ENCODE results near the gene ATP6V0C. TPM values are rescaled to one million over a fixed set of nuclear protein-coding genes. Genes with fewer than 3 reads are reported as not detected.

ATP6V0C gene
- total RNA-seq, 1 donor from 2014 or later: 311 TPM

DNA sequence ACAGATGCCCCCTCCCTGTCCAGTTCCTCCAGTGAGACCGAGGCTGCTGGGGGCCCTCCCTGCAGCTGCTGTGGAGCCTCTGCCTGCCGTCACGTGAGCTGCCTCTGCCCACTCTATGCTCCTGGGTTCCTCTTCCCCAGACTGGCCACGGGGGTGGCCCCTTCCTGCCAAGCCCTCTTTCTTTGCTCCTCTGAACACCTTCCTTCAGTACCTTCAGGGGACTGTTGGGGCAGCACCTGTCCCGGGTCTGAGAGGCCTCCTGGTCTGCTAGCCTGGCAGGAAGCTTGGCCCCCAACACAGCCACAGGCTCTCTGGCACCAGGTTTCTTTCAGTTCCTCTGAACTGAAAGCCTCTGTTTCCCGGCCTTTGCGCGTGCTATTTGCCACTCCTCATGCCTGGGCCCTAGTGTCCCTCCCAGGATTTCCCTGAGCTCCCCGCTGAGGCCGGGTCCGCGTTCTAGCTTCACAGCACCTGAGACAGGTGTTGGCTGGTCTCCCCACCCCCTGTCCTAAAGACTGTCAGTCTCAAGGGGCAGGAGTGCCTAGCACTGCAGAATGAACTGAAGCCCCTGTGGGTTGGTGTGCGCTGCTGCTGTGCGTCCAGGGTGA is 6.6 kb upstream of the ATP6V0C start:
- DNase-seq (ENCODE audit: low read depth) (no peak), FAIRE-seq (no peak)
- Histone ChIP-seq H2AFZ (ENCODE audit: low read depth, low read length) (no peak overlapping the region), H3K27me3 (ENCODE audit: insufficient read depth, low read length) (no peaks in the 10 kb centered on the region), H3K27ac (ENCODE audit: low read depth, low read length) (no peak overlapping the region), H3K4me2 (ENCODE audit: low read length) (no peak overlapping the region), H3K9me3 (ENCODE audit: insufficient read depth, low read depth, low read length) (no peaks in the 10 kb centered on the region), H3K79me2 (ENCODE audit: insufficient read depth, low read length) (no peaks in the 10 kb centered on the region), H3K4me3 (ENCODE audit: insufficient read depth, low read depth, low read length) (no peak overlapping the region), H3K9ac (ENCODE audit: low read length) (no peak overlapping the region), H3K36me3 (ENCODE audit: insufficient read depth, low read length) (no peaks in the 10 kb centered on the region), H4K20me1 (ENCODE audit: insufficient read depth, low read length) (peaks cover 7% of the 10 kb centered on the region), H3K4me1 (ENCODE audit: insufficient read depth, low read length) (peaks cover 20% of the 10 kb centered on the region)
- peaks cover 1% of the 10 kb centered on the region for H3K27me3 Mint-ChIP-seq (ENCODE audit: low read depth, unreplicated experiment)
- no peaks in the 10 kb centered on the region for H3K9me3 Mint-ChIP-seq (ENCODE audit: unreplicated experiment)
- H3K27ac Mint-ChIP-seq (ENCODE audit: unreplicated experiment): no peak overlapping the region
- H3K4me1 Mint-ChIP-seq (ENCODE audit: low read depth, unreplicated experiment): peaks cover 12% of the 10 kb centered on the region
- peaks cover 2% of the 10 kb centered on the region for H3K36me3 Mint-ChIP-seq (ENCODE audit: low read depth, unreplicated experiment)
- H3K4me3 Mint-ChIP-seq (ENCODE audit: unreplicated experiment): no peak overlapping the region
- no peak for TF ChIP-seq EZH2 (IDR thresholded peaks at IDR 0.05; ENCODE audit: insufficient read depth, low read length)
- TF ChIP-seq, protein P1, sequence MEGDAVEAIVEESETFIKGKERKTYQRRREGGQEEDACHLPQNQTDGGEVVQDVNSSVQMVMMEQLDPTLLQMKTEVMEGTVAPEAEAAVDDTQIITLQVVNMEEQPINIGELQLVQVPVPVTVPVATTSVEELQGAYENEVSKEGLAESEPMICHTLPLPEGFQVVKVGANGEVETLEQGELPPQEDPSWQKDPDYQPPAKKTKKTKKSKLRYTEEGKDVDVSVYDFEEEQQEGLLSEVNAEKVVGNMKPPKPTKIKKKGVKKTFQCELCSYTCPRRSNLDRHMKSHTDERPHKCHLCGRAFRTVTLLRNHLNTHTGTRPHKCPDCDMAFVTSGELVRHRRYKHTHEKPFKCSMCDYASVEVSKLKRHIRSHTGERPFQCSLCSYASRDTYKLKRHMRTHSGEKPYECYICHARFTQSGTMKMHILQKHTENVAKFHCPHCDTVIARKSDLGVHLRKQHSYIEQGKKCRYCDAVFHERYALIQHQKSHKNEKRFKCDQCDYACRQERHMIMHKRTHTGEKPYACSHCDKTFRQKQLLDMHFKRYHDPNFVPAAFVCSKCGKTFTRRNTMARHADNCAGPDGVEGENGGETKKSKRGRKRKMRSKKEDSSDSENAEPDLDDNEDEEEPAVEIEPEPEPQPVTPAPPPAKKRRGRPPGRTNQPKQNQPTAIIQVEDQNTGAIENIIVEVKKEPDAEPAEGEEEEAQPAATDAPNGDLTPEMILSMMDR (IDR thresholded peaks at IDR 0.05; ENCODE audit: insufficient read depth, low read depth, low read length): no peak

DNA sequence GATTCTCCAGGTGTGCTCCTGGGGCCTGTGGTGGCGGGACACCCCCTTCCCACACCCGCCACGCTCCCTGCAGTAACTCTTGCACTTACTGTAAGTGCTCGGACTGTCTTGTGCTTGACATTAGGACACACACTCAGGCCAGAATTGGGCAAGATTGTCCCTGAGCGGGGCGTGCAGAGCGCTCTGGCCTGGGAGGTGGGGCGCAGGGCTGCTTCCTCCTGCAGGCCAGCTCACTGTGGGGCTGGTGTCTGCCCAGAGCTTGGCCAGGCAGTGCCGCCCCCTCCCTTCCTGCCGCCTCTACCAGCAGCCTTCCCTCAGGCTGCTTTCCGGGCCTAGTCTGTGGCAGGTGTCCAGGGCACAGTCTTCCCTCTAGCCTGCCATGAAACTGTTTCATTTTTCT is 6.1 kb upstream of the ATP6V0C start:
- no peak overlapping the region for H3K4me3 Mint-ChIP-seq (ENCODE audit: unreplicated experiment)
- no peak overlapping the region for H3K27ac Mint-ChIP-seq (ENCODE audit: unreplicated experiment)
- no peak overlapping the region for H3K4me3 ChIP-seq (ENCODE audit: insufficient read depth, low read depth, low read length)
- no peaks in the 10 kb centered on the region for H3K9me3 ChIP-seq (ENCODE audit: insufficient read depth, low read depth, low read length)
- H2AFZ ChIP-seq (ENCODE audit: low read depth, low read length): no peak overlapping the region
- peaks cover 8% of the 10 kb centered on the region for H3K4me1 Mint-ChIP-seq (ENCODE audit: low read depth, unreplicated experiment)
- FAIRE-seq (no peak), DNase-seq (ENCODE audit: low read depth) (no peak)
- H3K27me3 ChIP-seq (ENCODE audit: insufficient read depth, low read length): no peaks in the 10 kb centered on the region
- H3K27ac ChIP-seq (ENCODE audit: low read depth, low read length): no peak overlapping the region
- no peaks in the 10 kb centered on the region for H3K9me3 Mint-ChIP-seq (ENCODE audit: unreplicated experiment)
- no peaks in the 10 kb centered on the region for H3K36me3 ChIP-seq (ENCODE audit: insufficient read depth, low read length)
- H3K79me2 ChIP-seq (ENCODE audit: insufficient read depth, low read length): no peaks in the 10 kb centered on the region
- no peak for TF ChIP-seq EZH2 (IDR thresholded peaks at IDR 0.05; ENCODE audit: insufficient read depth, low read length)
- TF ChIP-seq, protein P1 (IDR thresholded peaks at IDR 0.05; ENCODE audit: insufficient read depth, low read depth, low read length): no peak
- peaks cover 1% of the 10 kb centered on the region for H3K27me3 Mint-ChIP-seq (ENCODE audit: low read depth, unreplicated experiment)
- no peak overlapping the region for H3K4me2 ChIP-seq (ENCODE audit: low read length)
- H4K20me1 ChIP-seq (ENCODE audit: insufficient read depth, low read length): peaks cover 2% of the 10 kb centered on the region
- peaks cover 15% of the 10 kb centered on the region for H3K4me1 ChIP-seq (ENCODE audit: insufficient read depth, low read length)
- H3K9ac ChIP-seq (ENCODE audit: low read length): no peak overlapping the region
- H3K36me3 Mint-ChIP-seq (ENCODE audit: low read depth, unreplicated experiment): peaks cover 2% of the 10 kb centered on the region

DNA sequence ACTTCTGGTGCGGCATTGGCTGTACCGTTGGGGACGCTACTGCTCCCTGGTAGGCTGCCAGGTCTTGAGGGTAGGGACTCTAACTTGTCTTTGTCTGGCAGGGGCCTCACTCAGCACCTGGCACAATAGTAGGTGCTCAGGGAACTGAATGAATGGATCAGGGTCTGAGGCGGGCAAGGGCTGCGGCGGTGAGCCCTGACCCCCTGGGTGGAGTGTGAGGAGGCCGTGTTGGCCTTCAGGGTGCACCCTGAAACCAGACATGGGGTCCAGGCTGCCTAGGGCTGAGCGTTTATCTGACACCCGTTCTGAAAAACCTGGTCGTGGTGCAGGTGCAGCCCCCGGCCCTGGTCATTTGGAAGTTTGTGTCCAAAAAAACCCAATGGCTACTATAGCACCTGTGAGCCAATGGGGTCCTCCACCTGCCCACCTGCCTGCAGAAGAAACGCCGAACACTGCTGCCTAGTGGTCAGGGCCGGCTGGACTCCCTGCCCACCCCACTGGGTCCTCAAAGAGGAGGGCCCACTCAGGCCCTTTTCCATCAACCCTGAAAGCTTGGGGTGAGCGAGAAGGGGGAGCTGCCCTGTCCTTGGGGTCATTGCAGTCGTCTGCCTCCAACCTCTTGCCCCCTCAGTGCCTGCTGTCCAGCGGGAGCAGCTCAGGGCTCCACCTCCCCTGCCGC is 4.9 kb upstream of the ATP6V0C start:
- Histone ChIP-seq H3K9me3 (ENCODE audit: insufficient read depth, low read depth, low read length) (no peaks in the 10 kb centered on the region), H3K4me3 (ENCODE audit: insufficient read depth, low read depth, low read length) (no peak overlapping the region), H2AFZ (ENCODE audit: low read depth, low read length) (no peak overlapping the region), H3K27ac (ENCODE audit: low read depth, low read length) (no peak overlapping the region), H3K36me3 (ENCODE audit: insufficient read depth, low read length) (no peaks in the 10 kb centered on the region), H3K4me1 (ENCODE audit: insufficient read depth, low read length) (peaks cover 12% of the 10 kb centered on the region), H3K9ac (ENCODE audit: low read length) (no peak overlapping the region), H3K4me2 (ENCODE audit: low read length) (no peak overlapping the region), H3K79me2 (ENCODE audit: insufficient read depth, low read length) (no peaks in the 10 kb centered on the region), H4K20me1 (ENCODE audit: insufficient read depth, low read length) (no peaks in the 10 kb centered on the region), H3K27me3 (ENCODE audit: insufficient read depth, low read length) (no peaks in the 10 kb centered on the region)
- DNase-seq (ENCODE audit: low read depth) (no peak), FAIRE-seq (no peak)
- H3K9me3 Mint-ChIP-seq (ENCODE audit: unreplicated experiment): no peaks in the 10 kb centered on the region
- peaks cover 1% of the 10 kb centered on the region for H3K27me3 Mint-ChIP-seq (ENCODE audit: low read depth, unreplicated experiment)
- H3K27ac Mint-ChIP-seq (ENCODE audit: unreplicated experiment): no peak overlapping the region
- no peak overlapping the region for H3K4me3 Mint-ChIP-seq (ENCODE audit: unreplicated experiment)
- H3K4me1 Mint-ChIP-seq (ENCODE audit: low read depth, unreplicated experiment): peaks cover 4% of the 10 kb centered on the region
- TF ChIP-seq EZH2 (IDR thresholded peaks at IDR 0.05; ENCODE audit: insufficient read depth, low read length): no peak
- TF ChIP-seq, protein P1 (IDR thresholded peaks at IDR 0.05; ENCODE audit: insufficient read depth, low read depth, low read length): no peak
- H3K36me3 Mint-ChIP-seq (ENCODE audit: low read depth, unreplicated experiment): peaks cover 2% of the 10 kb centered on the region
